HepG2 (cell line): ENCODE data around the gene CDK6. TPM values are rescaled to one million over a fixed set of nuclear protein-coding genes. Genes with fewer than 3 reads are reported as not detected.

Experiments used
- CHD4 ChIP-seq: fragments of 200-600 bp; sonication (generic); IDR thresholded peaks from 2 replicates; pipeline ENCODE4 v1.7.0; 2017; ENCODE audit warnings: mild to moderate bottlenecking, low read length, borderline replicate concordance
- ELF1 ChIP-seq: sonication (generic); formaldehyde crosslinking; IDR thresholded peaks from 2 replicates; pipeline ENCODE4 v1.4.0; 2020; ENCODE audit warnings: missing genetic modification reagents
- HNF4G ChIP-seq, 2 experiments: sonication (generic) in 1 of 2; formaldehyde crosslinking in 1 of 2; IDR thresholded peaks; 2 replicates each; pipeline versions ENCODE4 v1.4.0 to v1.6.1; 2011 to 2020; ENCODE audit warnings: borderline replicate concordance in 2 of 2, low read depth in 2 of 2, mild to moderate bottlenecking in 2 of 2, low read length in 1 of 2, missing genetic modification reagents in 1 of 2, moderate library complexity in 1 of 2
- HNRNPUL1 ChIP-seq: fragments of 200-400 bp; formaldehyde crosslinking; IDR thresholded peaks from 2 replicates; pipeline ENCODE4 v1.6.1; 2017; ENCODE audit warnings: low read depth, mild to moderate bottlenecking, low read length, moderate library complexity
- KAT7 ChIP-seq: IDR thresholded peaks from 2 replicates; pipeline ENCODE4 v1.6.1; 2018; ENCODE audit warnings: borderline replicate concordance, missing compliant biosample characterization
- MATR3 ChIP-seq: sonication (generic); formaldehyde crosslinking; IDR thresholded peaks from 2 replicates; pipeline ENCODE4 v1.4.0; 2020; ENCODE audit warnings: missing genetic modification reagents
- MBNL3 ChIP-seq: fragments of 250-450 bp; sonication (Bioruptor Pico); conservative IDR thresholded peaks from 2 replicates; pipeline ENCODE4 v1.8.0; 2022; ENCODE audit warnings: mild to moderate bottlenecking, inconsistent platforms
- RARG ChIP-seq: sonication (generic); formaldehyde crosslinking; IDR thresholded peaks from 2 replicates; pipeline ENCODE4 v1.4.0; 2020; ENCODE audit warnings: low read depth, mild to moderate bottlenecking, missing genetic modification reagents
- RBM39 ChIP-seq: fragments of 200-400 bp; formaldehyde crosslinking; IDR thresholded peaks from one replicate; pipeline ENCODE4 v1.6.1; 2018; ENCODE audit warnings: antibody characterized with exemption, mild to moderate bottlenecking, low read depth, low read length; ENCODE audit not compliant: poor library complexity, severe bottlenecking
- SAFB2 ChIP-seq: sonication (generic); formaldehyde crosslinking; IDR thresholded peaks from 2 replicates; pipeline ENCODE4 v1.5.1; 2020; ENCODE audit warnings: missing genetic modification reagents, low read depth, mild to moderate bottlenecking, borderline replicate concordance
- SALL2 ChIP-seq: sonication (generic); formaldehyde crosslinking; IDR thresholded peaks from 2 replicates; pipeline ENCODE4 v1.8.1; 2023; ENCODE audit warnings: mild to moderate bottlenecking, missing genetic modification reagents, inconsistent platforms
- TBX3 ChIP-seq: fragments of 450-650 bp; IDR thresholded peaks from 2 replicates; pipeline ENCODE4 v1.6.1; 2017; ENCODE audit warnings: antibody characterized with exemption, mild to moderate bottlenecking, inconsistent platforms, borderline replicate concordance
- ZFP1 ChIP-seq: IDR thresholded peaks from 2 replicates; pipeline ENCODE4 v1.6.1; 2016
- ZNF30 ChIP-seq: sonication (generic); formaldehyde crosslinking; IDR thresholded peaks from 2 replicates; pipeline ENCODE4 v1.5.0; 2020; ENCODE audit warnings: mild to moderate bottlenecking, missing genetic modification reagents
- ZNF335 ChIP-seq: sonication (generic); formaldehyde crosslinking; IDR thresholded peaks from 2 replicates; pipeline ENCODE4 v1.4.0; 2020; ENCODE audit warnings: missing genetic modification reagents
- ZNF83 ChIP-seq: sonication (generic); formaldehyde crosslinking; IDR thresholded peaks from 2 replicates; pipeline ENCODE4 v1.4.0; 2020; ENCODE audit warnings: missing genetic modification reagents, mild to moderate bottlenecking, borderline replicate concordance
- ZNF883 ChIP-seq: sonication (generic); formaldehyde crosslinking; IDR thresholded peaks from 2 replicates; pipeline ENCODE4 v1.5.1; 2020; ENCODE audit warnings: mild to moderate bottlenecking, missing genetic modification reagents; ENCODE audit errors: not compliant biosample characterization
- ZSCAN20 ChIP-seq: sonication (generic); formaldehyde crosslinking; IDR thresholded peaks from 2 replicates; pipeline ENCODE4 v1.4.0; 2020; ENCODE audit warnings: missing genetic modification reagents, mild to moderate bottlenecking, borderline replicate concordance
- polyA plus RNA-seq, 8 experiments: library from polyadenylated mRNA; depleted of rRNA in 3 of 8; stranded (reverse) in 7 of 8; unstranded in 1 of 8; fragments of >200 nt; fragmentation: Illumina TruSeq in 4 of 8; extraction: Trizol in 4 of 8; gene quantifications; 2 replicates each; pipeline versions ENCODE4 v1.2.1 to v1.2.3, GENCODE V29; 2011 to 2016; ENCODE audit warnings: low read depth in 4 of 8, missing spikeins in 1 of 8, mixed read lengths in 1 of 8; ENCODE audit not compliant: insufficient read depth in 1 of 8
- total RNA-seq, 5 experiments: library from RNA; depleted of rRNA; stranded (reverse); fragments of >200 nt; fragmentation: Illumina TruSeq; extraction: Trizol; gene quantifications; 2 replicates each; pipeline ENCODE4 v1.2.3, GENCODE V29; 2016; ENCODE audit warnings: low read depth in 1 of 5
- TF ChIP-seq, protein P1 (sequence below): sonication (generic); formaldehyde crosslinking; IDR thresholded peaks from 2 replicates; pipeline ENCODE4 v1.5.0; 2020; ENCODE audit warnings: missing genetic modification reagents, mild to moderate bottlenecking, borderline replicate concordance
- TF ChIP-seq, protein P2 (sequence below): sonication (generic); formaldehyde crosslinking; conservative IDR thresholded peaks from 2 replicates; pipeline ENCODE4 v1.8.0; 2022; ENCODE audit warnings: low read depth, missing genetic modification reagents
- TF ChIP-seq, protein P3 (sequence below): sonication (generic); formaldehyde crosslinking; conservative IDR thresholded peaks from 2 replicates; pipeline ENCODE4 v1.8.1; 2023; ENCODE audit warnings: missing genetic modification reagents
- TF ChIP-seq, protein P4 (sequence below): sonication (generic); formaldehyde crosslinking; IDR thresholded peaks from 2 replicates; pipeline ENCODE4 v1.4.0; 2020; ENCODE audit warnings: mild to moderate bottlenecking, low read depth, missing genetic modification reagents
- TF ChIP-seq, protein P5 (sequence below): sonication (generic); formaldehyde crosslinking; IDR thresholded peaks from 2 replicates; pipeline ENCODE4 v1.4.0; 2020; ENCODE audit warnings: mild to moderate bottlenecking, missing genetic modification reagents

Gene CDK6
- total and polyA plus RNA-seq, 2 of the 13 experiments (the other 11 are each of a cell fraction or from before 2014, with no cell fraction given): 34.6 to 90.8 TPM

DNA sequence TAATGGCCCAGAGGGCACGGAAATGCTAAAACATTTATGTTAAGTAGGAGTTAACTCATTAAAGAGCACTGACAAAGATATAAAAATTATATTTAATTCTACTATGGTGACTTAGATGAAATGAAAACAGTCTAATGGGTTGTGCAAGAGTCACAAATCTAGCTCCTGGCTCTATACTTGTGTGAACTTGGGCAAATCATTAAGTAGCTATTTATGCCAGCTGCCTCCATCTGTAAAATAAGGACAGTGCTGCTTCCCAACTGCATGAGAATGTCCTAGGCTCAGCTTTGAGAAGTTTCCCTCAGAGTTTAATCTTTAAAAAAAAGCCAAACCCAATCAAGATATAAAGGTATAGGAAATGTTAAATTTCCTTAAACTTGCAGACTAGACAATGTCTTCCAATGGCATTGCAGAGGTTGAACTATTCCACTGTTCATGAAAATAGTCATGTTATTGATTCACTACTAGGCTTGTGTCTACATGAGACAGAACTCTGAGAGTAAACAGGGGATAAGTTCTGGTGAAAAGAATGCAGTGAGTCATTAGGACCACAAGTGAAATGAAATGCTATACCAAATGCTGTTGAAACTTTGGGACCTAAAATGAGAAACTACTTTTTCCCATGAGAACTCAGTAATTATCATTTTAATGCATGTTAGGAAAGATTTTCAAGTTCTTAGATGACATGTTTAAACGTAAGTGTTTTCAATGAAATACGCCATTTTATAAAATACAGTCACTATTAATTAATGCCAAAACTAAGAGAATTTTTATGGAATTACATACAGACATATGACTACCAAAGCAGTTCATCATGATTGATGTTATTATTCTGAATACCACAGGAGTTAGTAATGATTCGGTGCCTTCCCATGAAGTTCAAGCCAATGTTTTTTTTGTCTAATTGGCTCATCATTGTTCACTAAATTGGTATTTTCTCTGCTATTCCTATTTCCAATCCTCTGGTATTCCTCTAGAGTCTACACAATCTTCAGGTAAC is 84.2 kb downstream of the CDK6 start (continued):
- no peak for TF ChIP-seq CHD4
- TF ChIP-seq, protein P1, sequence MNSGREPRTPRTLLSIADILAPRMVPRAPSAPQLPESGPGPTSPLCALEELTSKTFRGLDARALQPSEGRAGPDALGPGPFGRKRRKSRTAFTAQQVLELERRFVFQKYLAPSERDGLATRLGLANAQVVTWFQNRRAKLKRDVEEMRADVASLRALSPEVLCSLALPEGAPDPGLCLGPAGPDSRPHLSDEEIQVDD (CRISPR knock-in tag): no peak
- no peak for TF ChIP-seq HNF4G (IDR thresholded peaks at IDR 0.05; ENCODE audit: borderline replicate concordance, low read depth, low read length)
- no peak for TF ChIP-seq HNF4G (CRISPR knock-in tag; IDR thresholded peaks at IDR 0.05; ENCODE audit: borderline replicate concordance, low read depth)
- TF ChIP-seq, protein P2, sequence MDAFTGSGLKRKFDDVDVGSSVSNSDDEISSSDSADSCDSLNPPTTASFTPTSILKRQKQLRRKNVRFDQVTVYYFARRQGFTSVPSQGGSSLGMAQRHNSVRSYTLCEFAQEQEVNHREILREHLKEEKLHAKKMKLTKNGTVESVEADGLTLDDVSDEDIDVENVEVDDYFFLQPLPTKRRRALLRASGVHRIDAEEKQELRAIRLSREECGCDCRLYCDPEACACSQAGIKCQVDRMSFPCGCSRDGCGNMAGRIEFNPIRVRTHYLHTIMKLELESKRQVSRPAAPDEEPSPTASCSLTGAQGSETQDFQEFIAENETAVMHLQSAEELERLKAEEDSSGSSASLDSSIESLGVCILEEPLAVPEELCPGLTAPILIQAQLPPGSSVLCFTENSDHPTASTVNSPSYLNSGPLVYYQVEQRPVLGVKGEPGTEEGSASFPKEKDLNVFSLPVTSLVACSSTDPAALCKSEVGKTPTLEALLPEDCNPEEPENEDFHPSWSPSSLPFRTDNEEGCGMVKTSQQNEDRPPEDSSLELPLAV (CRISPR knock-in tag): no peak
- no peak for TF ChIP-seq MATR3 (CRISPR knock-in tag)
- TF ChIP-seq KAT7 (CRISPR knock-in tag): no peak
- no peak for TF ChIP-seq SALL2 (CRISPR knock-in tag)
- TF ChIP-seq ZNF30 (CRISPR knock-in tag): no peak
- TF ChIP-seq ZNF335: no peak
- no peak for TF ChIP-seq SAFB2
- TF ChIP-seq, protein P3, sequence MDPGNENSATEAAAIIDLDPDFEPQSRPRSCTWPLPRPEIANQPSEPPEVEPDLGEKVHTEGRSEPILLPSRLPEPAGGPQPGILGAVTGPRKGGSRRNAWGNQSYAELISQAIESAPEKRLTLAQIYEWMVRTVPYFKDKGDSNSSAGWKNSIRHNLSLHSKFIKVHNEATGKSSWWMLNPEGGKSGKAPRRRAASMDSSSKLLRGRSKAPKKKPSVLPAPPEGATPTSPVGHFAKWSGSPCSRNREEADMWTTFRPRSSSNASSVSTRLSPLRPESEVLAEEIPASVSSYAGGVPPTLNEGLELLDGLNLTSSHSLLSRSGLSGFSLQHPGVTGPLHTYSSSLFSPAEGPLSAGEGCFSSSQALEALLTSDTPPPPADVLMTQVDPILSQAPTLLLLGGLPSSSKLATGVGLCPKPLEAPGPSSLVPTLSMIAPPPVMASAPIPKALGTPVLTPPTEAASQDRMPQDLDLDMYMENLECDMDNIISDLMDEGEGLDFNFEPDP: no peak
- TF ChIP-seq RARG (CRISPR knock-in tag): no peak
- TF ChIP-seq ZNF883 (CRISPR knock-in tag): no peak
- TF ChIP-seq, protein P4, sequence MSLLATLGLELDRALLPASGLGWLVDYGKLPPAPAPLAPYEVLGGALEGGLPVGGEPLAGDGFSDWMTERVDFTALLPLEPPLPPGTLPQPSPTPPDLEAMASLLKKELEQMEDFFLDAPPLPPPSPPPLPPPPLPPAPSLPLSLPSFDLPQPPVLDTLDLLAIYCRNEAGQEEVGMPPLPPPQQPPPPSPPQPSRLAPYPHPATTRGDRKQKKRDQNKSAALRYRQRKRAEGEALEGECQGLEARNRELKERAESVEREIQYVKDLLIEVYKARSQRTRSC (CRISPR knock-in tag): no peak
- 0 out of 2 replicates have a peak, but pooled peaks have one; percentile 39 for TF ChIP-seq ZSCAN20 (CRISPR knock-in tag)
- TF ChIP-seq ZFP1: peak; percentile 41; the same call in 1 of the 2 replicates
- TF ChIP-seq MBNL3 (CRISPR knock-in tag): no peak
- 0 out of 2 replicates have a peak, but pooled peaks have one; percentile 70 for TF ChIP-seq HNRNPUL1
- TF ChIP-seq ELF1 (CRISPR knock-in tag): no peak
- no peak for TF ChIP-seq ZNF83 (CRISPR knock-in tag)
- TF ChIP-seq, protein P5, sequence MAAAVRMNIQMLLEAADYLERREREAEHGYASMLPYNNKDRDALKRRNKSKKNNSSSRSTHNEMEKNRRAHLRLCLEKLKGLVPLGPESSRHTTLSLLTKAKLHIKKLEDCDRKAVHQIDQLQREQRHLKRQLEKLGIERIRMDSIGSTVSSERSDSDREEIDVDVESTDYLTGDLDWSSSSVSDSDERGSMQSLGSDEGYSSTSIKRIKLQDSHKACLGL: no peak
- no peak for TF ChIP-seq RBM39
- 0 out of 2 replicates have a peak, but pooled peaks have one; percentile 21 for TF ChIP-seq TBX3
